IPS-18a (cell line): ENCODE measurements around the gene TNS1.

Experiments used
- H3K27ac ChIP-seq: one replicate; pipeline ENCODE4 v1.5.1; 2013; ENCODE audit warnings: low read length
- H3K27me3 ChIP-seq: one replicate; pipeline ENCODE4 v1.6.1; 2013; ENCODE audit warnings: mild to moderate bottlenecking, low read length; ENCODE audit not compliant: control insufficient read depth, insufficient read depth
- H3K36me3 ChIP-seq: one replicate; pipeline ENCODE4 v1.6.1; 2013; ENCODE audit warnings: low read depth, low read length; ENCODE audit not compliant: control insufficient read depth
- H3K4me1 ChIP-seq: one replicate; pipeline ENCODE4 v1.6.1; 2013; ENCODE audit warnings: low read depth, low read length; ENCODE audit not compliant: control insufficient read depth
- H3K4me3 ChIP-seq: one replicate; pipeline ENCODE4 v1.5.1; 2013; ENCODE audit warnings: low read length
- H3K9ac ChIP-seq: one replicate; pipeline ENCODE4 v1.6.1; 2013; ENCODE audit warnings: mild to moderate bottlenecking, low read length, moderate library complexity
- H3K9me3 ChIP-seq: one replicate; pipeline ENCODE4 v1.6.1; 2013; ENCODE audit warnings: low read depth, low read length; ENCODE audit not compliant: control insufficient read depth

Gene TNS1

GRCh38 chr2:217926801-217927200 is 76.0 kb downstream of the TNS1 start:
- Histone ChIP-seq H3K4me3 (no peak overlapping the region), H3K9ac (no peak overlapping the region), H3K27me3 (no peaks in the 10 kb centered on the region), H3K27ac (no peak overlapping the region), H3K4me1 (peaks cover 4% of the 10 kb centered on the region), H3K9me3 (no peaks in the 10 kb centered on the region), H3K36me3 (no peaks in the 10 kb centered on the region)

- no peak overlapping the region for H3K4me3 ChIP-seq
- no peaks in the 10 kb centered on the region for H3K9me3 ChIP-seq
- H3K27ac ChIP-seq: no peak overlapping the region
- H3K36me3 ChIP-seq: no peaks in the 10 kb centered on the region
- peaks cover 21% of the 10 kb centered on the region for H3K4me1 ChIP-seq
- H3K27me3 ChIP-seq: no peaks in the 10 kb centered on the region
- no peak overlapping the region for H3K9ac ChIP-seq
Observed at GRCh38 chr2:217924346-217924901, 78.4 kb downstream of the TNS1 start.

- Histone ChIP-seq H3K27me3 (no peaks in the 10 kb centered on the region), H3K9me3 (no peaks in the 10 kb centered on the region), H3K4me1 (peaks cover 32% of the 10 kb centered on the region), H3K4me3 (no peak overlapping the region), H3K9ac (no peak overlapping the region), H3K27ac (no peak overlapping the region), H3K36me3 (no peaks in the 10 kb centered on the region)
Observed at GRCh38 chr2:217923007-217923686, 79.6 kb downstream of the TNS1 start.

GRCh38 chr2:217922101-217923006 is 80.4 kb downstream of the TNS1 start:
- H3K4me3 ChIP-seq: no peak overlapping the region
- H3K9ac ChIP-seq: no peak overlapping the region
- H3K9me3 ChIP-seq: no peaks in the 10 kb centered on the region
- no peaks in the 10 kb centered on the region for H3K27me3 ChIP-seq
- no peak overlapping the region for H3K27ac ChIP-seq
- H3K4me1 ChIP-seq: peaks cover 35% of the 10 kb centered on the region
- no peaks in the 10 kb centered on the region for H3K36me3 ChIP-seq

GRCh38 chr2:217920879-217921603 is 81.8 kb downstream of the TNS1 start:
- H3K27me3 ChIP-seq: no peaks in the 10 kb centered on the region
- H3K4me1 ChIP-seq: peaks cover 37% of the 10 kb centered on the region
- no peaks in the 10 kb centered on the region for H3K9me3 ChIP-seq
- no peaks in the 10 kb centered on the region for H3K36me3 ChIP-seq
- no peak overlapping the region for H3K27ac ChIP-seq
- no peak overlapping the region for H3K9ac ChIP-seq
- H3K4me3 ChIP-seq: no peak overlapping the region

- Histone ChIP-seq H3K9ac (no peak overlapping the region), H3K4me3 (no peak overlapping the region), H3K27me3 (no peaks in the 10 kb centered on the region), H3K9me3 (no peaks in the 10 kb centered on the region), H3K36me3 (no peaks in the 10 kb centered on the region), H3K27ac (no peak overlapping the region), H3K4me1 (peaks cover 39% of the 10 kb centered on the region)
Observed at GRCh38 chr2:217919781-217920351, 82.9 kb downstream of the TNS1 start.

- Histone ChIP-seq H3K9ac (no peak overlapping the region), H3K4me1 (peaks cover 39% of the 10 kb centered on the region), H3K27ac (no peak overlapping the region), H3K4me3 (no peak overlapping the region), H3K9me3 (no peaks in the 10 kb centered on the region), H3K36me3 (no peaks in the 10 kb centered on the region), H3K27me3 (no peaks in the 10 kb centered on the region)
Observed at GRCh38 chr2:217919204-217919603, 83.6 kb downstream of the TNS1 start.

- Histone ChIP-seq H3K36me3 (no peaks in the 10 kb centered on the region), H3K27me3 (no peaks in the 10 kb centered on the region), H3K27ac (no peak overlapping the region), H3K9me3 (no peaks in the 10 kb centered on the region), H3K4me3 (no peak overlapping the region), H3K4me1 (peaks cover 39% of the 10 kb centered on the region), H3K9ac (no peak overlapping the region)
Observed at GRCh38 chr2:217918308-217919024, 84.3 kb downstream of the TNS1 start.

GRCh38 chr2:217916504-217917254 is 86.1 kb downstream of the TNS1 start:
- H3K4me3 ChIP-seq: no peak overlapping the region
- H3K9ac ChIP-seq: no peak overlapping the region
- no peak overlapping the region for H3K27ac ChIP-seq
- no peaks in the 10 kb centered on the region for H3K9me3 ChIP-seq
- no peaks in the 10 kb centered on the region for H3K36me3 ChIP-seq
- peaks cover 18% of the 10 kb centered on the region for H3K27me3 ChIP-seq
- H3K4me1 ChIP-seq: peaks cover 44% of the 10 kb centered on the region

- Histone ChIP-seq H3K9ac (no peak overlapping the region), H3K4me1 (peaks cover 44% of the 10 kb centered on the region), H3K27ac (no peak overlapping the region)
Observed at GRCh38 chr2:217915706-217916105, 87.1 kb downstream of the TNS1 start.

More at GRCh38 chr2:217915706-217916105, 87.1 kb downstream of the TNS1 start:
- no peaks in the 10 kb centered on the region for H3K9me3 ChIP-seq
- H3K4me3 ChIP-seq: no peak overlapping the region
- peaks cover 22% of the 10 kb centered on the region for H3K27me3 ChIP-seq
- no peaks in the 10 kb centered on the region for H3K36me3 ChIP-seq
